ENCODE data around the gene CCDC87. TPM values are rescaled to one million over a fixed set of nuclear protein-coding genes. Genes with fewer than 3 reads are reported as not detected.
A peak's percentile ranks its signal among the peaks of the same experiment; 100 is the strongest.

Gene CCDC87
- total RNA-seq, 2 experiments from 2014 or later, result 0.12 to 0.24 TPM

DNA sequence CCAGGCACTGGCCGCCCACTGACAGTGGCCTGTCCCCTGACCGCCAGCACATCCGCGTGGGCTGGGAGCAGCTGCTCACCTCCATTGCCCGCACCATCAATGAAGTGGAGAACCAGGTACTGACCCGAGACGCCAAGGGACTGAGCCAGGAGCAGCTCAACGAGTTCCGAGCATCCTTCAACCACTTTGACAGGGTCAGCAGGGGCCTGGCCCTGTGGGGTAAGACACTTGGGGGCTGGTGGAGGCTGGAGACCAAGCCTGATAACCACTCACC, 31.0 kb downstream of the CCDC87 start:
- intact Hi-C loops (cut with micrococcal nuclease), result no loop called here
- no peak overlapping the region for H3K4me3 Mint-ChIP-seq
- peaks cover 6% of the 10 kb centered on the region for H3K27me3 Mint-ChIP-seq
- DNase-seq, result no peak
- peaks cover 2% of the 10 kb centered on the region for H3K4me1 Mint-ChIP-seq (ENCODE audit: low read depth)
- H3K9me3 Mint-ChIP-seq, result no peaks in the 10 kb centered on the region
- no peaks in the 10 kb centered on the region for H3K36me3 Mint-ChIP-seq
- ChIA-PET CTCF (interaction anchor here (1.0 to 1.2 kb wide), 2 partner anchors 19 to 272 kb away, joined by 3 to 4 read pairs; no protein-coding TSS in a partner anchor), POLR2A (no interaction called here)
- H3K27ac Mint-ChIP-seq, result no peak overlapping the region

DNA sequence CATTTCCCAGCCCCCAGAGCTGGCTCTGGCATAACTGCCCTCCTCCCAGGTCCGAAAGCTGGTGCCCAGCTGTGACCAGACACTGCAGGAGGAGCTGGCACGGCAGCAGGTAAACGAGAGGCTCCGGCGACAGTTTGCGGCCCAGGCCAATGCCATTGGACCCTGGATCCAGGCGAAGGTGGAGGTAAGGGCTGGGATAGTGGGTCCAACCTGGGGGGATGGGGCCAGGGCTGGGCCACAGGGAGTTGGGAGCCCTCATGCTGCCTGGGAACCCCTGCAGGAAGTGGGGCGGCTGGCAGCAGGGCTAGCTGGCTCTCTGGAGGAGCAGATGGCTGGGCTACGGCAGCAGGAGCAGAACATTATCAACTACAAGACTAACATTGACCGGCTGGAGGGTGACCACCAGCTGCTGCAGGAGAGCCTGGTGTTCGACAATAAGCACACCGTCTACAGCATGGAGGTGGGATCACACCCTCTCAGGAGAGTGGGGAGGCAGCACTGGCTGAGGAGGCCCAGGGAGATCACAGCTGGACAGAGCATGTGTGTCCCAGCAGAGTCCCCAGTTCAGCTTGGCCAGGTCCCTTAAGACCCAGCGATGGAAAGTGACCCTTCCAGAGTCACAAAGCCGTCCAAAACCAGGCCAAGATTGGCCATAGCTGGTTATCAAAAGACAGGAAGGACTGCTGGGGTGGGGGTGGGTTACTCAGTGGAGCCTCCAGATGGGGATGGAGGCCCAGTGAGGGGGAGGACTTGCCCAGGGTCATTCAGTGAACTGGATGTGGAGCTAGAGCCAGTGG, 31.5 kb downstream of the CCDC87 start:
- H3K27ac Mint-ChIP-seq, result no peak overlapping the region
- ChIA-PET POLR2A (no interaction called here), CTCF (interaction anchor here (1.0 to 1.2 kb wide), 2 partner anchors 19 to 273 kb away, joined by 3 to 4 read pairs; no protein-coding TSS in a partner anchor)
- H3K4me3 Mint-ChIP-seq, result no peak overlapping the region
- no peaks in the 10 kb centered on the region for H3K4me1 Mint-ChIP-seq (ENCODE audit: low read depth)
- peaks cover 6% of the 10 kb centered on the region for H3K27me3 Mint-ChIP-seq
- intact Hi-C loops (cut with micrococcal nuclease), result no loop called here
- no peak for DNase-seq
- no peaks in the 10 kb centered on the region for H3K36me3 Mint-ChIP-seq
- no peaks in the 10 kb centered on the region for H3K9me3 Mint-ChIP-seq

DNA sequence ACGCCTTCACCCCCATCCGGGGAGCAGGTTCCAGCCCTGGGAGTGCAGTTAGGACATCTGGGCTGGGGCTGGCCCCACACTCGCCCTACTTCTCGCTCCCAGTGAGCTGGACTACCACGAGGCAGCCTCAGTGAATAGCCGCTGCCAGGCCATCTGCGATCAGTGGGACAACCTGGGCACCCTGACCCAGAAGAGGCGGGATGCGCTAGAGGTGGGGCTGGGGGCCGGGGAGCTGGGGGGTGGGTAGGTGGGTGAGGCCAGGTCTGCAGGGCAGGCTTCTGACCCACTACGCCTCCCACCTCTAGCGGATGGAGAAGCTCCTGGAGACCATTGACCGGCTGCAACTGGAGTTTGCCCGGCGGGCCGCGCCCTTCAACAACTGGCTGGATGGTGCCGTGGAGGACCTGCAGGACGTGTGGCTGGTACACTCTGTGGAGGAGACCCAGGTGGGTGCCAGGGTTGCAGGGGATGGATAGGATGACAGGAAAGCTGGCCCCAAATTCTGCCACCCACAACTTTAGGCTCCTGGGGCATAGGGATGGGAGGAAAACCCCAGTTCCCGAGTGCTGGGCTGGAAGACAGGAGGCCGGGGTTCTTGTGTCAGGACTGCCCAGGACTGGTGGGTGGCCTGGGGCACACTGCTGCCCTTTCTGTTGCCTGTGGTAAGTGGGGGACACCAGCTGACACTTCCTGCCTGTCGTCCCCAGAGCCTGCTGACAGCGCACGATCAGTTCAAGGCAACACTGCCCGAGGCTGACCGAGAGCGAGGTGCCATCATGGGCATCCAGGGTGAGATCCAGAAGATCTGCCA, 32.8 kb downstream of the CCDC87 start:
- DNase-seq, result no peak
- no peak overlapping the region for H3K4me3 Mint-ChIP-seq
- no peaks in the 10 kb centered on the region for H3K4me1 Mint-ChIP-seq (ENCODE audit: low read depth)
- H3K27me3 Mint-ChIP-seq, result peaks cover 8% of the 10 kb centered on the region
- H3K27ac Mint-ChIP-seq, result no peak overlapping the region
- H3K9me3 Mint-ChIP-seq, result no peaks in the 10 kb centered on the region
- intact Hi-C loops (cut with micrococcal nuclease), result no loop called here
- H3K36me3 Mint-ChIP-seq, result no peaks in the 10 kb centered on the region
- CTCF ChIA-PET, result interaction anchor here (0.6 to 1.4 kb wide), 2 partner anchors 118 to 839 kb away, joined by 3 read pairs; partner anchors contain the start of genes RBM4B and RNASEH2C
- POLR2A ChIA-PET, result no interaction called here

DNA sequence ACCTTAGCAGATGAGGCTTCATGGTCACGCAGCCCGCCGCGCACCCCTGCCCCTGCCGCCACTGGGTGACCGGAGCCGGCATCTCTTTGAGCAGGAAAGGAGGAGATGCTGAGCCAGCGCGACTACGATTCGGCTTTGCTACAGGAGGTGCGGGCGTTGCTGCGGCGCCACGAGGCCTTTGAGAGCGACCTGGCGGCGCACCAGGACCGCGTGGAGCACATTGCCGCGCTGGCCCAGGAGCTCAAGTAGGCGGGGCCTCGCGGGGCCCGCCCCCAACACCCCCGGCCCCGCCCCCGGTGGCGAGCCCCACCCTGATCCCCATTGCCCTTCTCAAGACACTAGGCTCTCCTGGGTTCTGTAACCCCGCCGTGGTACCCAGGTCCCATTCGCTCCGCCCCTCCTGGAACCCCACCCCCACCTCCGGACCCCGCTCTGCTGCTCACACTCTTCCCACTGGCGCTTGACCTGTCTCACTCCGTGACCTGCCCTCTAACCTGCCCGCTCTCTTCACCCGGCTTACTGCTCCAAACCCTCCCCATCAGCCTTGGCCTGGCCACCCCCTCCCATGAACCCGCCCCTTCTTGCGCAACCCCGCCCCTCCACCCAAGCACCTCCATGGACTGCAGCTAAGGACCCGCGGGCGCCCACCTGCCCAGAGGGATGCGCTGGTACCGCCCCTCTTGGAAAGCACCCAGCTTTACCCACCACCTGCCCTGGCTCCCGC, 33.6 kb downstream of the CCDC87 start:
- H3K36me3 Mint-ChIP-seq, result no peaks in the 10 kb centered on the region
- H3K9me3 Mint-ChIP-seq, result no peaks in the 10 kb centered on the region
- no peak overlapping the region for H3K27ac Mint-ChIP-seq
- H3K4me3 Mint-ChIP-seq, result no peak overlapping the region
- H3K4me1 Mint-ChIP-seq (ENCODE audit: low read depth), result no peaks in the 10 kb centered on the region
- intact Hi-C loops (cut with micrococcal nuclease), result no loop called here
- ChIA-PET CTCF (interaction anchor here (0.6 to 1.4 kb wide), 2 partner anchors 119 to 839 kb away, joined by 3 read pairs; partner anchors contain the start of genes RBM4B and RNASEH2C), POLR2A (no interaction called here)
- peak; percentile 40 for DNase-seq
- H3K27me3 Mint-ChIP-seq, result peaks cover 8% of the 10 kb centered on the region

DNA sequence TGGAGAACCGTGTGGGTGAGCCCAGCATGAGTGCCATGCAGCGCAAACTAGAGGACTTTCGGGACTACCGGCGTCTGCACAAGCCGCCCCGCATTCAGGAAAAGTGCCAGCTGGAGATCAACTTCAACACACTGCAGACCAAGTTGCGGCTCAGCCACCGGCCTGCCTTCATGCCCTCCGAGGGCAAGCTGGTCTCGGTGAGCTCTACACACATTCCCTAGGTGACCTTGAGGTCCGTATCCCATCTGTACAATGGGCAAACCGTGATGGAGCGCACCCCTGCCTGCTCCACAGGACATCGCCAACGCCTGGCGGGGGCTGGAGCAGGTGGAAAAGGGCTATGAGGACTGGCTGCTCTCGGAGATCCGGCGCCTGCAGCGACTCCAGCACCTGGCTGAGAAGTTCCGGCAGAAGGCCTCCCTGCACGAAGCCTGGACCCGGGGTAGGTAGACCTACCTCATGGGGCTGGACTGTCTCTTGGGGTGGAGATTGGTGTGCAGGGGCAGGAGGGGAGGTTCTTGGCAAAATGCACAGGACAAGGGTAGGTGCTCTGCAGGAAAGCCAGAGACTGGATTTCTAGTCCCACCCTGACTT, 35.0 kb downstream of the CCDC87 start:
- no peaks in the 10 kb centered on the region for H3K36me3 Mint-ChIP-seq
- H3K4me1 Mint-ChIP-seq (ENCODE audit: low read depth), result no peaks in the 10 kb centered on the region
- POLR2A ChIA-PET, result no interaction called here
- peaks cover 8% of the 10 kb centered on the region for H3K27me3 Mint-ChIP-seq
- CTCF ChIA-PET, result interaction anchor here (0.8 kb wide), 1 partner anchor 169 kb away, joined by 3 read pairs; no protein-coding TSS in a partner anchor
- no peak overlapping the region for H3K27ac Mint-ChIP-seq
- no peak for DNase-seq
- intact Hi-C loops (cut with micrococcal nuclease), result no loop called here
- no peaks in the 10 kb centered on the region for H3K9me3 Mint-ChIP-seq
- H3K4me3 Mint-ChIP-seq, result no peak overlapping the region

DNA sequence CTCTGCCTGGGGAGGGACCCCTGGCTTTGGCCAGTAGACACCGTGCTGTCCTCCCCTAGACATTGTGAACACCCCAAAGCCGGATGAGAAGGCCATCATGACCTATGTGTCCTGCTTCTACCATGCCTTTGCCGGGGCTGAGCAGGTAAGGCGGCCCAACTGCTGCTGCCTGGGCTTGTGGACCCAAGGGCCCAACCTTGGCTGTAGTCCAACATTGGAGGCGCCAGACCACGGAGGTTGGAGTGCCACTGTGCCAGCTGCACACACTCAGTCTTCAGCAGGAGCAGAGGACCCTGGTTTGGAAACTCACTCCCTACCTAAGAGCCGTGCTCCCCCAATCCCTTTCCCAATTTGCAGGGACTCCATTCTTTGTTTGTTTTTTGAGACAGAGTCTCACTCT, 36.8 kb downstream of the CCDC87 start:
- intact Hi-C loops (cut with micrococcal nuclease), result no loop called here
- no peaks in the 10 kb centered on the region for H3K4me1 Mint-ChIP-seq (ENCODE audit: low read depth)
- peaks cover 8% of the 10 kb centered on the region for H3K27me3 Mint-ChIP-seq
- CTCF ChIA-PET, result no interaction called here
- H3K9me3 Mint-ChIP-seq, result no peaks in the 10 kb centered on the region
- no peaks in the 10 kb centered on the region for H3K36me3 Mint-ChIP-seq
- POLR2A ChIA-PET, result no interaction called here
- no peak overlapping the region for H3K27ac Mint-ChIP-seq
- no peak overlapping the region for H3K4me3 Mint-ChIP-seq
- no peak for DNase-seq

DNA sequence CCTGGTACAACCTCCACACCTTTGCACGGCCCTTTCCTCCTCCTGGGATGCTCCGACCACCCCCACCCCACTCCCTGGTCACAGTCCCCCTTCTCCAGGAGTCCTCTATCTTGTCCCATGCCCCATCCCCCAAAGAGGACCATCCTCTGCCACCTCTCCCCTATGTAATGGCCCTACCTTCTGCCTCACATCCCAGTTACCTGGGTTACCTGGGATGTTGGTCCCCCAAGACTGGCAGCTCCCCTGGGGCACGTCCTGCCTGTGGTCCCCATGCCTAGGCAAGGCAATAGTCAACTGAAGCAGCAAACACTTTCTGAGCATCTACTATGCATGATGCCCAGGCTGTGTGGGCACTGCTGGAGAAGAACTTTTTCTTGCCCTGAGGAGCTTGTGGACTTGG, 37.4 kb downstream of the CCDC87 start:
- Mint-ChIP-seq H3K27me3 (peaks cover 8% of the 10 kb centered on the region), H3K4me3 (no peak overlapping the region), H3K4me1 (ENCODE audit: low read depth) (no peaks in the 10 kb centered on the region), H3K9me3 (no peaks in the 10 kb centered on the region), H3K36me3 (no peaks in the 10 kb centered on the region), H3K27ac (no peak overlapping the region)
- CTCF ChIA-PET, result interaction anchor here (1.6 kb wide), 1 partner anchor 10 kb away, joined by 5 read pairs; the partner anchor contains the start of gene ZDHHC24
- POLR2A ChIA-PET, result interaction anchor here (1.0 kb wide), 1 partner anchor 9 kb away, joined by 3 read pairs; the partner anchor contains the start of genes ACTN3 and ZDHHC24
- intact Hi-C loops (cut with micrococcal nuclease), result no loop called here
- no peak for DNase-seq

DNA sequence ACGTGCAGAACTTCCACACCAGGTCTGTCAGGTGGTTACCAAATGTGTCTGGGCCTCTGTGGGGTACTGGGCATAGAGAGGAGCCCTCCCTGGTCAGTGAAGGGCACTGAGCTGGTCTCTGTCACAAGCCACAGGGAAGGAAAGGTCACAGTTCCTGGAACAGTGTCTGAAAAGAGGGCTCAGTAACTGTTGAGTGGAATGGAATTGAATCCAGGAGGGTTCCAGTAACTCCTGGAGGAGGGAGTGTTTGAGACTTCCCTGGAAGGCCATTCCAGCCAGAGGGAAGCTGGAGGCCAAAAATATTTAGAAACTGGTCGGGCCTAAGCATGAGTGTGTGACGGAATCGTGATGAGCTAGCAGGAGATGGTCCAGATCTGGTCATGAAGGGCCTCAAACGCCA, 38.3 kb downstream of the CCDC87 start:
- intact Hi-C loops (cut with micrococcal nuclease), result no loop called here
- H3K9me3 Mint-ChIP-seq, result no peaks in the 10 kb centered on the region
- POLR2A ChIA-PET, result interaction anchor here (0.7 to 1.0 kb wide), 2 partner anchors 8 to 850 kb away, joined by 3 read pairs; partner anchors contain the start of genes ACTN3 and ZDHHC24
- H3K4me1 Mint-ChIP-seq (ENCODE audit: low read depth), result no peaks in the 10 kb centered on the region
- H3K27ac Mint-ChIP-seq, result no peak overlapping the region
- no peak overlapping the region for H3K4me3 Mint-ChIP-seq
- no peak for DNase-seq
- CTCF ChIA-PET, result interaction anchor here (1.6 kb wide), 1 partner anchor 9 kb away, joined by 5 read pairs; the partner anchor contains the start of gene ZDHHC24
- peaks cover 8% of the 10 kb centered on the region for H3K27me3 Mint-ChIP-seq
- H3K36me3 Mint-ChIP-seq, result no peaks in the 10 kb centered on the region

DNA sequence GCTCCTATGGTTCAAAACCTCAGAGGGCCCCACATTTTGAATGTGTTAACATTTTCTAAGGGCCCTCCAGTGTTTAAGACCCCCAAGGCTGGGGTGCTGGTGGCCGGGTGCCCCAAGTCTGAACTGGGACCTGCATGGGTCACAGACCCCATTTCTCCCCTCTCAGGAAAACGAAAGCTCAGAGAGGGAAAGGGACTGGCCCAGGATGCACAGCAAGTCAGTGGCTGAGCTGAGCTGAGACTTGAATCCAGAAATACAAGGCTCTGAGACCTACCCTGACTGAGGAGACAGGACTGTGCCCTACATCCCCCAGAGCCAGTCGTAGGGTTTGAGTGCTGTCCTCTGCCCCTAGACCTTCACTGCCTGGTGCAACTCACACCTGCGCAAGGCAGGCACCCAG, 42.0 kb downstream of the CCDC87 start:
- Mint-ChIP-seq H3K36me3 (no peaks in the 10 kb centered on the region), H3K27ac (no peak overlapping the region), H3K27me3 (peaks cover under 1% of the 10 kb centered on the region), H3K4me1 (ENCODE audit: low read depth) (no peaks in the 10 kb centered on the region), H3K9me3 (no peaks in the 10 kb centered on the region), H3K4me3 (no peak overlapping the region)
- DNase-seq, result no peak
- POLR2A ChIA-PET, result no interaction called here
- CTCF ChIA-PET, result no interaction called here
- intact Hi-C loops (cut with micrococcal nuclease), result no loop called here

DNA sequence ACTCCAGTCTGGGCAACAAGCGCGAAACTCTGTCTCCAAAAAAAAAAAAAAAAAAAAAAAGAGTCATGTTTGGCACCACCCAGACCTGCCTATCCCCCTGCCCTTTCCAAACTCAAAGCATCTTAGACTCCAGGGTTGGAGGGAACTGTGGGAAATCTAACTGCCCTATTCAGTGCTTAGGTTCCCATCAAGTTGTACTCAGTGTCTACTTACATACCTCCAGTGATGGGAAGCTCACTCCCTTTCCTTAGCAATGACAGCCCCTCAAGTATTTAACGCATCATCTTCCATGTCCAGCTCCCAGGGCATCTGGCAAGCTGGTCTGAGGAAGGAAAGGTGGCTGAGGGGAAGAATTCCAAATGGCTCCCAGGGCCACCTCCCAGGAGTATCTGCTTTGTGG, 43.2 kb downstream of the CCDC87 start:
- DNase-seq, result no peak
- ChIA-PET CTCF (no interaction called here), POLR2A (no interaction called here)
- Mint-ChIP-seq H3K4me3 (no peak overlapping the region), H3K9me3 (no peaks in the 10 kb centered on the region), H3K27ac (no peak overlapping the region), H3K36me3 (no peaks in the 10 kb centered on the region), H3K27me3 (no peaks in the 10 kb centered on the region), H3K4me1 (ENCODE audit: low read depth) (peaks cover 3% of the 10 kb centered on the region)
- intact Hi-C loops (cut with micrococcal nuclease), result loop anchor here (5.0 kb wide), 1 partner anchor 293 kb away; the partner anchor contains the start of gene RCE1

DNA sequence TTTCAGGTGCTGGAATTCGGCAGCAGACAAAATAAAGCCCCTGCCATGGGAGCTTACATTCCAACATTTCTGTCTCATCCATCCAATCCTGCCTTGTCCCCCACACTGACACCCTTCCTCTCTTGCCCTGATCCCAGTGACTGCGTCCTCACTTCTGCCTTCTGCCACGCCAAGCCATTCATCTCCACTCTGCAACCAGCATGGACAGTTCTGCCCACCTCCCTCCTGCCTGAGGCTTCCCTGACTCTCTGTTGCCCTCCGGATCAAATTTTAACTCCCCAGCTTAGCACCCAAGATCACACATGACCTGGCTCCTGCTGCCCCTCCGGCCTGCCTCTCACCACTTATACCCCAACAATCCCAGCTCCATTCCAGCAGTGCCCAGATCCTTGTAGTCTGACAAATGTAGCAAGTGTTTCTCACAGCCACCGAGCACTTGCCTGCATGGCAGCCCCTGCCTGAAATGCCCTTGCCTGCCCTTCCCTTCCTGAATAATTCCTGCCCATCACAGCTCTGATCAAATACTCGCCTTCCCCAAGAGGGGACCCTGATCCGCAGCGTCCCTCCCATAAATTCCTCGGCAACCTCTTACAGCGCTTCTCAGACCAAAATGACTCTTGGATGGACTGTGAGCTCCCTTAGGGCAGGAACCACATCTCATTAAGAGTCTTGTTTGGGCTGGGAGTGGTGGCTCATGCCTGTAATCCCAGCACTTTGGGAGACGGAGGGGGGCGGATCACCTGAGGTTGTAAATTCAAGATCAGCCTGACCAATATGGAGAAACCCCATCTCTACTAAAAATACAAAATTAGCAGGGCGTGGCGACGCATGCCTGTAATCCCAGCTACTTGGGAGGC, 43.9 kb downstream of the CCDC87 start:
- POLR2A ChIA-PET, result no interaction called here
- no peak for DNase-seq
- H3K9me3 Mint-ChIP-seq, result no peaks in the 10 kb centered on the region
- no peak overlapping the region for H3K4me3 Mint-ChIP-seq
- no peaks in the 10 kb centered on the region for H3K36me3 Mint-ChIP-seq
- CTCF ChIA-PET, result no interaction called here
- intact Hi-C loops (cut with micrococcal nuclease), result loop anchor here (5.0 kb wide), 1 partner anchor 293 kb away; the partner anchor contains the start of gene RCE1
- H3K4me1 Mint-ChIP-seq (ENCODE audit: low read depth), result peaks cover 8% of the 10 kb centered on the region
- no peaks in the 10 kb centered on the region for H3K27me3 Mint-ChIP-seq
- no peak overlapping the region for H3K27ac Mint-ChIP-seq

Data from activated CD4-positive, alpha-beta memory T cell treated with anti-CD3 and anti-CD28 coated beads for 36 hours (primary cell).